VCaP (cell line): ENCODE results near the gene HOXB13.
A peak's percentile ranks its signal among the peaks of the same experiment; 100 is the strongest.

ENCODE experiments used
- H3K27ac ChIP-seq: fragments of 450-650 bp; 2 replicates; pipeline ENCODE4 v1.5.1; 2017
- CTCF ChIP-seq: fragments of 450-650 bp; conservative IDR thresholded peaks from 2 replicates; pipeline ENCODE4 v1.5.1; 2017; ENCODE audit warnings: mild to moderate bottlenecking, moderate library complexity

Gene HOXB13

GRCh38 chr17:48728232-48729231 is at the start of gene HOXB13:
HOXB13 (minus strand) TSS chr17:48728750; CDS start chr17:48728593, 157 bp downstream.
- TF ChIP-seq CTCF, result no peak
- peak within 1 kb of the TSS; percentile 100 for H3K27ac ChIP-seq

- no peak for TF ChIP-seq CTCF
- no peak overlapping the region for H3K27ac ChIP-seq
Observed at GRCh38 chr17:48776602-48777001, 48.1 kb upstream of the HOXB13 start.

- no peak overlapping the region for H3K27ac ChIP-seq
- TF ChIP-seq CTCF, result no peak
Observed at GRCh38 chr17:48773245-48773644, 44.7 kb upstream of the HOXB13 start.

- no peak overlapping the region for H3K27ac ChIP-seq
- TF ChIP-seq CTCF, result no peak
Observed at GRCh38 chr17:48770954-48771353, 42.4 kb upstream of the HOXB13 start.

GRCh38 chr17:48769009-48769675 is 40.6 kb upstream of the HOXB13 start:
- no peak overlapping the region for H3K27ac ChIP-seq

GRCh38 chr17:48767263-48767774 is 38.8 kb upstream of the HOXB13 start:
- no peak for TF ChIP-seq CTCF
- no peak overlapping the region for H3K27ac ChIP-seq

More at GRCh38 chr17:48769009-48769675, 40.6 kb upstream of the HOXB13 start:
- no peak for TF ChIP-seq CTCF

GRCh38 chr17:48761114-48761513 is 32.6 kb upstream of the HOXB13 start:
- peak overlapping the region; percentile 100 for H3K27ac ChIP-seq
- no peak for TF ChIP-seq CTCF
